ENCODE measurements around the gene CDH4. TPM values are rescaled to one million over a fixed set of nuclear protein-coding genes. Genes with fewer than 3 reads are reported as not detected.

Gene CDH4
- total and polyA plus RNA-seq, 2 donors (not counting 1 experiment from before 2014, with no cell fraction given), result not detected

DNA sequence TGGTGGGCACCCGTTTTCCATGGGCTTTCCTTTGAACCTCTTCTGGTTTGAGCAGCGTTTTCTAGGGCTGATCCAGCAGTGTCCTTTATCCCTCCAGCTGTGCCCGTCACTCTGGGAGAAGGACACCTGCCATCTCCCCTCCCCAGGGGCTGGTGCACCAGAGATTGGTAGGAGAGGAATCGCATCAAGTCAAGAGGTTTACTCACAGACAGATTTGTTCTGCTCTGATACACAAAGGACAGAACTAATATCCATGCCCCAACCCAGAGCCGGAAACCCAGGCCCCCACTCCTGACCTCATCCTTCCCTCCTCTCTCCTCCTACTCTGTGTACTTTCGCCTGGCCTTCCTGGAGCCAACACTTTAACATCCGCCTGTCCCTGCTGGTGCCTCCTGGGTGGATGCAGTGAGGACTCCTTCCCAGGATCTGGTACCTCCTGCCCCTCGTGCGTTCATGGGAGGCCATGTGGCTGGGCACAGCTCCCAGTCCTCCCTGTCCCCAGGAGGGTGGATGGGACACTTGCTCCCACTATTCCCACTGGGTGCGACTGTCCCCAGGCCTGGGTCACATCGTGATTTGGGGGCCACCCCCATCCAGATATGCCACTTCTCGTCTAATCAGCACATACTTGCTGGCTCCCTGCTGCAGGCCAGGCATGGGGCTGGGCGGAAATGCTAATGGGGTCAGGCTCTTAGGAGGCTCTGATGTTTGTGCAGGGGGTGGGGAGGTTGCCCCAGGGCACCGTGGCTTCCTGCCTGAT, 286.3 kb downstream of the CDH4 start:
- intact Hi-C loops (cut with micrococcal nuclease), result no loop called here
- Mint-ChIP-seq H3K27ac (no peak overlapping the region), H3K9me3 (ENCODE audit: insufficient read depth) (no peaks in the 10 kb centered on the region), H3K27me3 (no peaks in the 10 kb centered on the region), H3K4me3 (no peak overlapping the region), H3K4me1 (no peaks in the 10 kb centered on the region)
- Histone ChIP-seq H3K9ac (ENCODE audit: low read length) (no peak overlapping the region), H3K4me3 (ENCODE audit: control extremely low read depth in 1 of 5, extremely low read depth in 1 of 5, insufficient read depth in 1 of 5, low read depth in 2 of 5, low read length in 4 of 5) (no peak overlapping the region), H3K36me3 (replicated peaks in 1 of 2; ENCODE audit: control extremely low read depth in 1 of 2, control insufficient read depth in 1 of 2, extremely low read depth in 1 of 2, insufficient read depth in 2 of 2, low read length in 1 of 2) (no peaks in the 10 kb centered on the region), H3K4me2 (replicated peaks; ENCODE audit: low read depth, low read length, poor library complexity, severe bottlenecking) (no peak overlapping the region), H4K20me1 (ENCODE audit: control insufficient read depth, insufficient read depth, low read length, poor library complexity, severe bottlenecking) (no peaks in the 10 kb centered on the region), H3K27ac (ENCODE audit: low read length in 2 of 2) (no peak overlapping the region), H3K27me3 (replicated peaks in 1 of 4; ENCODE audit: control extremely low read depth in 1 of 4, control insufficient read depth in 3 of 4, insufficient read depth in 4 of 4, low read length in 3 of 4) (no peaks in the 10 kb centered on the region), H2AFZ (ENCODE audit: insufficient read depth, low read depth, low read length, poor library complexity, severe bottlenecking) (no peak overlapping the region), H3K9me3 (ENCODE audit: control extremely low read depth in 1 of 3, control insufficient read depth in 2 of 3, insufficient read depth in 1 of 3, low read length in 2 of 3) (peaks cover 0 to 33% (median 0%) of the 10 kb centered on the region in 3 donors), H3K4me1 (ENCODE audit: control insufficient read depth in 2 of 2, insufficient read depth in 2 of 2, low read length in 2 of 2) (no peaks in the 10 kb centered on the region), H3K79me2 (ENCODE audit: control insufficient read depth, insufficient read depth, low read length) (no peaks in the 10 kb centered on the region)
- DNase-seq (no peak), ATAC-seq (ENCODE audit: low read depth) (no peak)
- ChIA-PET CTCF (no interaction called here), POLR2A (no interaction called here)
- TF ChIP-seq EZH2 (IDR thresholded peaks at IDR 0.05; ENCODE audit: borderline replicate concordance, insufficient read depth, low read depth, low read length, poor library complexity, severe bottlenecking), result no peak
- TF ChIP-seq, protein P1, sequence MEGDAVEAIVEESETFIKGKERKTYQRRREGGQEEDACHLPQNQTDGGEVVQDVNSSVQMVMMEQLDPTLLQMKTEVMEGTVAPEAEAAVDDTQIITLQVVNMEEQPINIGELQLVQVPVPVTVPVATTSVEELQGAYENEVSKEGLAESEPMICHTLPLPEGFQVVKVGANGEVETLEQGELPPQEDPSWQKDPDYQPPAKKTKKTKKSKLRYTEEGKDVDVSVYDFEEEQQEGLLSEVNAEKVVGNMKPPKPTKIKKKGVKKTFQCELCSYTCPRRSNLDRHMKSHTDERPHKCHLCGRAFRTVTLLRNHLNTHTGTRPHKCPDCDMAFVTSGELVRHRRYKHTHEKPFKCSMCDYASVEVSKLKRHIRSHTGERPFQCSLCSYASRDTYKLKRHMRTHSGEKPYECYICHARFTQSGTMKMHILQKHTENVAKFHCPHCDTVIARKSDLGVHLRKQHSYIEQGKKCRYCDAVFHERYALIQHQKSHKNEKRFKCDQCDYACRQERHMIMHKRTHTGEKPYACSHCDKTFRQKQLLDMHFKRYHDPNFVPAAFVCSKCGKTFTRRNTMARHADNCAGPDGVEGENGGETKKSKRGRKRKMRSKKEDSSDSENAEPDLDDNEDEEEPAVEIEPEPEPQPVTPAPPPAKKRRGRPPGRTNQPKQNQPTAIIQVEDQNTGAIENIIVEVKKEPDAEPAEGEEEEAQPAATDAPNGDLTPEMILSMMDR (IDR thresholded peaks at IDR 0.05), result no peak
- WGBS (ENCODE audit: insufficient coverage), result 78% methylated on average over 10 of the region's 14 CpGs

DNA sequence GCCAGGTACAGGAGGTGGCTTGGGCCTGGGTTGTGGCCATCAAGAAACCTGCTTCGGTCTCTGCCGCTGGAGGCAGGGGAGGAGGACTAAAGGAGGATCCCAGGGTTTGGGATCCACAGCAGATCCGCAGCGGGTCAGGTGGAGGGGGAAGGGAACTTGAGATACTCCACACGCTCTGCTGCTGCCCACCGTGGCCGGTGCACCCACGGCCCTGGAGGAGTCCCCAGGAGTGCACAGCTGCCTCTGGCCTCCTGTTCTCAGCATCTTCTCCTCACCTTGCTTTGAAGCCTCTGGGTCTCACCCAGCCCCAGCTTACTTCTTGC, 286.8 kb downstream of the CDH4 start:
- H3K4me1 Mint-ChIP-seq, result no peaks in the 10 kb centered on the region
- Histone ChIP-seq H3K27me3 (replicated peaks in 1 of 4; ENCODE audit: control extremely low read depth in 1 of 4, control insufficient read depth in 3 of 4, insufficient read depth in 4 of 4, low read length in 3 of 4) (no peaks in the 10 kb centered on the region), H3K4me2 (replicated peaks; ENCODE audit: low read depth, low read length, poor library complexity, severe bottlenecking) (no peak overlapping the region), H3K4me3 (ENCODE audit: control extremely low read depth in 1 of 5, extremely low read depth in 1 of 5, insufficient read depth in 1 of 5, low read depth in 2 of 5, low read length in 4 of 5) (no peak overlapping the region), H3K27ac (ENCODE audit: low read length in 2 of 2) (no peak overlapping the region), H3K79me2 (ENCODE audit: control insufficient read depth, insufficient read depth, low read length) (no peaks in the 10 kb centered on the region), H3K4me1 (ENCODE audit: control insufficient read depth in 2 of 2, insufficient read depth in 2 of 2, low read length in 2 of 2) (no peaks in the 10 kb centered on the region), H3K9me3 (ENCODE audit: control extremely low read depth in 1 of 3, control insufficient read depth in 2 of 3, insufficient read depth in 1 of 3, low read length in 2 of 3) (peaks cover 0 to 30% (median 0%) of the 10 kb centered on the region in 3 donors), H3K9ac (ENCODE audit: low read length) (no peak overlapping the region), H2AFZ (ENCODE audit: insufficient read depth, low read depth, low read length, poor library complexity, severe bottlenecking) (no peak overlapping the region), H4K20me1 (ENCODE audit: control insufficient read depth, insufficient read depth, low read length, poor library complexity, severe bottlenecking) (no peaks in the 10 kb centered on the region), H3K36me3 (replicated peaks in 1 of 2; ENCODE audit: control extremely low read depth in 1 of 2, control insufficient read depth in 1 of 2, extremely low read depth in 1 of 2, insufficient read depth in 2 of 2, low read length in 1 of 2) (no peaks in the 10 kb centered on the region)
- no peak for ATAC-seq (ENCODE audit: low read depth)
- TF ChIP-seq, protein P1 (IDR thresholded peaks at IDR 0.05), result no peak
- TF ChIP-seq EZH2 (IDR thresholded peaks at IDR 0.05; ENCODE audit: borderline replicate concordance, insufficient read depth, low read depth, low read length, poor library complexity, severe bottlenecking), result no peak
- DNase-seq, result no peak
- ChIA-PET POLR2A (no interaction called here), CTCF (no interaction called here)
- H3K9me3 Mint-ChIP-seq (ENCODE audit: insufficient read depth), result no peaks in the 10 kb centered on the region
- no peak overlapping the region for H3K27ac Mint-ChIP-seq
- no peaks in the 10 kb centered on the region for H3K27me3 Mint-ChIP-seq
- no peak overlapping the region for H3K4me3 Mint-ChIP-seq
- intact Hi-C loops (cut with micrococcal nuclease), result no loop called here
- 86% methylated on average over 8 of the region's 8 CpGs for WGBS (ENCODE audit: insufficient coverage)

All from B cell (primary cell).